K562 (cell line): Measurements from ENCODE around the gene GCDH. TPM values are rescaled to one million over a fixed set of nuclear protein-coding genes. Genes with fewer than 3 reads are reported as not detected.
A peak's percentile ranks its signal among the peaks of the same experiment; 100 is the strongest.

Experiments used
- ATAC-seq: fragments of 200-7000 bp; cut with Tn5 transposase; 3 replicates; pipeline ENCODE4 v1.9.1; 2020; ENCODE audit warnings: moderate library complexity
- BruUV-seq: library from RNA; stranded (reverse); fragments of 400-500 nt; replicated peaks from 2 replicates; lab custom pipeline; 2021; lab: Mats Ljungman, UMichigan
- CTCF ChIA-PET: fragments of 300-600 bp; formaldehyde crosslinking; extraction: SDS; loops from one replicate; lab custom pipeline; 2021; ENCODE audit warnings: low intra/inter-chr PET ratio; lab: Yijun Ruan, JAX
- POLR2A ChIA-PET: fragments of 300-600, 350-650 bp; sonication (Branson Sonifier 250); formaldehyde crosslinking; extraction: SDS; loops from one replicate; lab custom pipeline; 2021; ENCODE audit warnings: antibody characterized with exemption, inconsistent platforms; lab: Yijun Ruan, JAX
- DNase-seq, 4 experiments: peaks; one replicate each; pipeline versions ENCODE4 v3.0.0 to v3.0.0-alpha.2; 2011 to 2018; ENCODE audit warnings: low spot score in 3 of 4, mixed read lengths in 3 of 4; ENCODE audit errors: extremely low read depth in 1 of 4
- FAIRE-seq: peaks from 2 replicates; lab custom pipeline; 2011; peaks lifted over from hg19 to GRCh38; lab: Jason Lieb, UNC
- H2AFZ ChIP-seq: 2 replicates; pipeline ENCODE4 v1.6.0; 2011; ENCODE audit warnings: low read depth, low read length, control low read depth, inconsistent platforms
- H3K27ac ChIP-seq: fragments of 200-600 bp; 3 replicates; pipeline ENCODE4 v1.8.0; 2011; ENCODE audit warnings: low read depth, mild to moderate bottlenecking, control low read depth, inconsistent platforms, low read length, moderate library complexity, mixed read lengths; ENCODE audit errors: extremely low read depth
- H3K27me3 ChIP-seq, 2 experiments: fragments of 300-600 bp in 1 of 2; 2 replicates in 1 of 2; 3 replicates in 1 of 2; pipeline versions ENCODE4 v1.6.0 to v1.8.0; 2011; ENCODE audit warnings: inconsistent platforms in 2 of 2, low read length in 2 of 2, mild to moderate bottlenecking in 1 of 2, mixed read lengths in 1 of 2, moderate library complexity in 1 of 2; ENCODE audit not compliant: control insufficient read depth in 2 of 2, insufficient read depth in 2 of 2
- H3K36me3 ChIP-seq: fragments of 300-600 bp; 3 replicates; pipeline ENCODE4 v1.8.0; 2011; ENCODE audit warnings: mild to moderate bottlenecking, low read length, inconsistent platforms; ENCODE audit not compliant: control insufficient read depth, insufficient read depth
- H3K4me1 ChIP-seq, 2 experiments: fragments of 200-600 bp in 1 of 2; replicated peaks in 1 of 2; 2 replicates in 1 of 2; 3 replicates in 1 of 2; pipeline versions ENCODE4 v1.5.1 to v1.8.0; 2011; ENCODE audit warnings: inconsistent platforms in 2 of 2, low read length in 2 of 2, mild to moderate bottlenecking in 1 of 2, mixed read lengths in 1 of 2, moderate library complexity in 1 of 2; ENCODE audit not compliant: control insufficient read depth in 2 of 2, insufficient read depth in 2 of 2
- H3K4me2 ChIP-seq: 2 replicates; pipeline ENCODE4 v1.6.1; 2011; ENCODE audit warnings: low read length, control low read depth, inconsistent platforms, mixed read lengths; ENCODE audit not compliant: insufficient read depth
- H3K4me3 ChIP-seq: fragments of 200-600 bp; sonication (generic), shearing (Covaris generic); 2 replicates; pipeline ENCODE4 v1.5.1; 2016; ENCODE audit warnings: control low read depth, inconsistent platforms
- H3K79me2 ChIP-seq: fragments of 200-600 bp; 3 replicates; pipeline ENCODE4 v1.8.0; 2011; ENCODE audit warnings: low read length, inconsistent platforms; ENCODE audit not compliant: control insufficient read depth, insufficient read depth
- H3K9ac ChIP-seq, 2 experiments: 2 replicates each; pipeline versions ENCODE4 v1.6.0 to v1.6.1; 2011; ENCODE audit warnings: low read depth in 2 of 2, low read length in 2 of 2, control low read depth in 1 of 2, inconsistent platforms in 1 of 2, mild to moderate bottlenecking in 1 of 2, mixed read lengths in 1 of 2; ENCODE audit not compliant: insufficient read depth in 1 of 2
- H3K9me1 ChIP-seq: one replicate; pipeline ENCODE4 v1.6.0; 2011; ENCODE audit warnings: inconsistent platforms, mild to moderate bottlenecking, low read length, moderate library complexity; ENCODE audit not compliant: control insufficient read depth, insufficient read depth
- H3K9me3 ChIP-seq: replicated peaks from 2 replicates; pipeline ENCODE4 v1.5.1; 2011; ENCODE audit warnings: low read depth, low read length, inconsistent platforms; ENCODE audit not compliant: control insufficient read depth, insufficient read depth
- H4K20me1 ChIP-seq: replicated peaks from 2 replicates; pipeline ENCODE4 v1.6.1; 2011; ENCODE audit warnings: low read length, inconsistent platforms, mixed read lengths; ENCODE audit not compliant: control insufficient read depth, insufficient read depth
- FOXA3 ChIP-seq, 2 experiments: fragments of 450-650 bp in 1 of 2; sonication (generic) in 1 of 2; formaldehyde crosslinking; IDR thresholded peaks in 1 of 2; conservative IDR thresholded peaks in 1 of 2; 2 replicates each; pipeline versions ENCODE4 v1.4.0 to v1.8.0; 2020 to 2022; ENCODE audit warnings: mild to moderate bottlenecking in 2 of 2, missing genetic modification reagents in 1 of 2
- HEY1 ChIP-seq: fragments of 250-450 bp; sonication (Bioruptor Pico); IDR thresholded peaks from 2 replicates; pipeline ENCODE4 v1.5.0; 2020; ENCODE audit warnings: mild to moderate bottlenecking, moderate library complexity, borderline replicate concordance
- PRDM10 ChIP-seq: fragments of 450-650 bp; IDR thresholded peaks from 2 replicates; pipeline ENCODE4 v1.6.1; 2018; ENCODE audit not compliant: partially characterized antibody
- WGBS: fragments of 100-300 bp; shearing (Covaris generic); methylation state at CpG from one replicate; pipeline ENCODE4 v1.1.6; 2016; ENCODE audit warnings: low coverage, mixed read lengths; ENCODE audit not compliant: insufficient coverage; ENCODE audit errors: missing lambda C conversion rate; 5-methylcytosine and 5-hydroxymethylcytosine counted together
- in situ Hi-C: fragments of 300-500 bp; cut with MboI; formaldehyde crosslinking; loops from 4 replicates; pipeline ENCODE4 v1.15.0; 2018; ENCODE audit warnings: inconsistent platforms, mixed read lengths
- intact Hi-C: fragments of 100-400 bp; cut with micrococcal nuclease; formaldehyde crosslinking; loops from 2 replicates; pipeline ENCODE4 v1.14.2; 2022
- polyA plus RNA-seq, 8 experiments: library from polyadenylated mRNA; depleted of rRNA in 4 of 8; stranded (reverse) in 5 of 8; unstranded in 3 of 8; fragments of >200 nt; fragmentation: Nextera tagmentation in 2 of 8; fragmentation: Illumina TruSeq in 1 of 8; extraction: Ambion mirVana in 2 of 8; extraction: Trizol in 1 of 8; gene quantifications; 2 replicates each; pipeline versions ENCODE4 v1.2.1 to v1.2.3, GENCODE V29; 2011 to 2014; ENCODE audit warnings: inconsistent platforms in 1 of 8, missing spikeins in 1 of 8
- total RNA-seq, 7 experiments: library from RNA; depleted of rRNA in 6 of 7; stranded (reverse); fragments of >200 nt in 6 of 7; fragmentation: Illumina TruSeq in 2 of 7; extraction: Trizol in 2 of 7; gene quantifications; 2 replicates each; pipeline versions ENCODE4 v1.2.1 to v1.2.3, GENCODE V29; 2011 to 2021; ENCODE audit warnings: low replicate concordance in 1 of 7

The GCDH gene
- total and polyA plus RNA-seq, 9 of the 15 experiments (the other 6 are each of a cell fraction or from before 2014, with no cell fraction given) = 2.9 to 50.8 (median 19.1) TPM

GRCh38 chr19:12872255-12872654, 18.7 kb upstream of the GCDH start:
- in situ Hi-C loops = no loop called here
- CTCF ChIA-PET = no interaction called here

More at GRCh38 chr19:12872255-12872654, 18.7 kb upstream of the GCDH start:
- DNase-seq = peak in 3 of 4 experiments; percentile 28 to 59 (median 53)
- POLR2A ChIA-PET = interaction anchor here (1.0 to 3.3 kb wide), 3 partner anchors 9 to 49 kb away, joined by 3 to 37 read pairs (median 23); partner anchors contain the start of genes DNASE2 and KLF1
- Histone ChIP-seq H2AFZ (no peak overlapping the region), H3K4me3 (no peak overlapping the region), H3K27ac (no peak overlapping the region), H3K4me1 (peaks cover 4 to 40% of the 10 kb centered on the region in 2 experiments; a peak in 4 of 5 replicates), H4K20me1 (no peaks in the 10 kb centered on the region), H3K9me3 (peaks cover 2% of the 10 kb centered on the region; the same call in 1 of the 2 replicates), H3K9ac (no peak overlapping the region), H3K36me3 (peaks cover 18% of the 10 kb centered on the region; the same call in 2 of the 3 replicates), H3K79me2 (no peaks in the 10 kb centered on the region), H3K27me3 (no peaks in the 10 kb centered on the region), H3K4me2 (no peak overlapping the region), H3K9me1 (no peaks in the 10 kb centered on the region)
- 40% methylated on average over 4 of the region's 5 CpGs for whole genome bisulfite sequencing
- peak; percentile 51 for ATAC-seq
- peak; percentile 44 for FAIRE-seq
- intact Hi-C loops = no loop called here
- TF ChIP-seq FOXA3 (CRISPR knock-in tag; conservative IDR thresholded peaks at IDR 0.05 in 1 of 2, IDR thresholded peaks at IDR 0.05 in 1 of 2) (0 out of 4 replicates have a peak, but pooled peaks of 1 of the 2 experiments have one; percentile 21), PRDM10 (peak; percentile 26), HEY1 (CRISPR knock-in tag) (no peak)
- no TSS peak for BruUV-seq
